Common myeloid progenitor, CD34-positive (primary cell): Measurements from ENCODE around the gene THRB.
"Not testable (repeated sequence)": the region's sequence is repeated elsewhere in the genome, so short reads cannot be mapped to it uniquely, and the experiment has no call there.

Source experiments
- CTCF ChIA-PET: fragments of 350-600 bp; sonication (Branson Sonifier 250); formaldehyde crosslinking; loops from one replicate; lab custom pipeline; 2021; ENCODE audit warnings: antibody characterized with exemption; lab: Charles Lee
- POLR2A ChIA-PET: fragments of 350-600 bp; sonication (Branson Sonifier 250); formaldehyde crosslinking; loops from one replicate; lab custom pipeline; 2021; ENCODE audit warnings: antibody characterized with exemption; lab: Charles Lee
- DNase-seq, 3 donors: peaks; one replicate each; pipeline versions ENCODE4 v3.0.0 to v3.0.0-alpha.2; 2013
- H3K27ac ChIP-seq, 2 experiments: 1 replicate in 1 of 2; 2 replicates in 1 of 2; pipeline ENCODE4 v1.7.0; 2013; ENCODE audit warnings: inconsistent platforms in 2 of 2, low read length in 2 of 2, mild to moderate bottlenecking in 2 of 2, low read depth in 1 of 2, moderate library complexity in 1 of 2; ENCODE audit not compliant: severe bottlenecking in 2 of 2, insufficient read depth in 1 of 2, poor library complexity in 1 of 2
- H3K27me3 ChIP-seq, 5 experiments: replicated peaks in 2 of 5; 1 replicate in 3 of 5; 2 replicates in 2 of 5; pipeline versions ENCODE4 v1.6.1 to v1.7.0; 2013; ENCODE audit warnings: low read length in 4 of 5, mild to moderate bottlenecking in 2 of 5, moderate library complexity in 2 of 5, inconsistent platforms in 1 of 5; ENCODE audit not compliant: insufficient read depth in 5 of 5, control insufficient read depth in 4 of 5
- H3K36me3 ChIP-seq, 4 experiments: 1 replicate in 2 of 4; 2 replicates in 2 of 4; pipeline versions ENCODE4 v1.6.1 to v1.7.0; 2013; ENCODE audit warnings: low read length in 3 of 4, control low read depth in 1 of 4, mild to moderate bottlenecking in 1 of 4; ENCODE audit not compliant: control insufficient read depth in 4 of 4, insufficient read depth in 4 of 4
- H3K4me1 ChIP-seq, 4 experiments: 1 replicate in 3 of 4; 2 replicates in 1 of 4; pipeline versions ENCODE4 v1.6.1 to v1.7.1; 2013; ENCODE audit warnings: low read length in 3 of 4, mild to moderate bottlenecking in 3 of 4, control low read depth in 1 of 4, inconsistent platforms in 1 of 4, moderate library complexity in 1 of 4; ENCODE audit not compliant: control insufficient read depth in 4 of 4, insufficient read depth in 4 of 4; ENCODE audit errors: control extremely low read depth in 1 of 4
- H3K4me3 ChIP-seq, 7 experiments: 1 replicate in 4 of 7; 2 replicates in 3 of 7; pipeline versions ENCODE4 v1.5.1 to v1.7.0; 2013; ENCODE audit warnings: mild to moderate bottlenecking in 7 of 7, low read length in 6 of 7, moderate library complexity in 6 of 7, inconsistent platforms in 2 of 7, low read depth in 2 of 7, control low read depth in 1 of 7; ENCODE audit not compliant: insufficient read depth in 4 of 7, control insufficient read depth in 1 of 7; ENCODE audit errors: extremely low read depth in 1 of 7
- H3K9me3 ChIP-seq, 5 experiments: 1 replicate in 4 of 5; 2 replicates in 1 of 5; pipeline versions ENCODE4 v1.6.1 to v1.7.1; 2013; ENCODE audit warnings: low read length in 4 of 5, mild to moderate bottlenecking in 2 of 5, inconsistent platforms in 1 of 5, low read depth in 1 of 5, moderate library complexity in 1 of 5; ENCODE audit not compliant: control insufficient read depth in 4 of 5, insufficient read depth in 2 of 5; ENCODE audit errors: control extremely low read depth in 1 of 5
- WGBS: methylation state at CpG from one replicate; pipeline ENCODE4 v1.1.5; 2013; ENCODE audit not compliant: insufficient coverage; 5-methylcytosine and 5-hydroxymethylcytosine counted together

The THRB gene

GRCh38 chr3:24401090-24401810, 93.4 kb downstream of the THRB start:
- Histone ChIP-seq H3K27me3 (no peaks in the 10 kb centered on the region), H3K4me1 (peaks cover 0 to 2% (median 0%) of the 10 kb centered on the region in 4 experiments), H3K36me3 (no peaks in the 10 kb centered on the region), H3K27ac (no peak overlapping the region), H3K4me3 (no peak overlapping the region), H3K9me3 (peaks cover 0 to 3% (median 3%) of the 10 kb centered on the region in 5 experiments)
- no peak for DNase-seq
- CTCF ChIA-PET: interaction anchor here (0.7 to 1.6 kb wide), 3 partner anchors 12 to 29 kb away, joined by 3 to 5 read pairs (median 3); no protein-coding TSS in a partner anchor
- WGBS: no CpG with 5 or more reads among the region's 5 CpGs
- POLR2A ChIA-PET: interaction anchor here (0.6 kb wide), 1 partner anchor 121 kb away, joined by 3 read pairs; no protein-coding TSS in a partner anchor

- CTCF ChIA-PET: interaction anchor here (0.7 to 1.6 kb wide), 3 partner anchors 12 to 28 kb away, joined by 3 to 5 read pairs (median 3); no protein-coding TSS in a partner anchor
- Histone ChIP-seq H3K4me1 (peaks cover 0 to 2% (median 0%) of the 10 kb centered on the region in 4 experiments), H3K27ac (no peak overlapping the region), H3K27me3 (no peaks in the 10 kb centered on the region), H3K36me3 (no peaks in the 10 kb centered on the region), H3K9me3 (peaks cover 0 to 3% (median 3%) of the 10 kb centered on the region in 5 experiments), H3K4me3 (no peak overlapping the region)
- POLR2A ChIA-PET: no interaction called here
- DNase-seq: no peak
- WGBS: 95% methylated on average over 3 of the region's 4 CpGs
These were observed 94.2 kb downstream of the THRB start for GRCh38 chr3:24400450-24400849.

- Histone ChIP-seq H3K4me1 (peaks cover 0 to 2% (median 0%) of the 10 kb centered on the region in 4 experiments), H3K9me3 (peaks cover 0 to 3% (median 1%) of the 10 kb centered on the region in 5 experiments), H3K27ac (no peak overlapping the region), H3K36me3 (no peaks in the 10 kb centered on the region), H3K4me3 (no peak overlapping the region), H3K27me3 (no peaks in the 10 kb centered on the region)
- CTCF ChIA-PET: interaction anchor here (1.6 kb wide), 1 partner anchor 11 kb away, joined by 5 read pairs; no protein-coding TSS in a partner anchor
- WGBS: 100% methylated on average over 1 of the region's 2 CpGs
- DNase-seq: no peak
- POLR2A ChIA-PET: no interaction called here
These were observed 94.6 kb downstream of the THRB start for GRCh38 chr3:24400015-24400414.

- 92% methylated on average over 1 of the region's 3 CpGs for WGBS
- POLR2A ChIA-PET: interaction anchor here (0.6 kb wide), 1 partner anchor 12 kb away, joined by 5 read pairs; no protein-coding TSS in a partner anchor
These were observed 95.0 kb downstream of the THRB start for GRCh38 chr3:24399614-24400013.

GRCh38 chr3:24398712-24399111, 95.9 kb downstream of the THRB start:
- CTCF ChIA-PET, H3K27me3 ChIP-seq, POLR2A ChIA-PET, H3K9me3 ChIP-seq, H3K36me3 ChIP-seq, DNase-seq, H3K27ac ChIP-seq, H3K4me1 ChIP-seq, H3K4me3 ChIP-seq: not testable (repeated sequence)
- no CpG with 5 or more reads among the region's 5 CpGs for WGBS

More at GRCh38 chr3:24399614-24400013, 95.0 kb downstream of the THRB start:
- Histone ChIP-seq H3K4me1 (peaks cover 0 to 2% (median 0%) of the 10 kb centered on the region in 4 experiments), H3K36me3 (no peaks in the 10 kb centered on the region), H3K27ac (no peak overlapping the region), H3K4me3 (no peak overlapping the region), H3K9me3 (peaks cover 0 to 3% (median 0%) of the 10 kb centered on the region in 5 experiments), H3K27me3 (no peaks in the 10 kb centered on the region)
- CTCF ChIA-PET: interaction anchor here (1.6 kb wide), 1 partner anchor 11 kb away, joined by 5 read pairs; no protein-coding TSS in a partner anchor
- DNase-seq: no peak

- POLR2A ChIA-PET: no interaction called here
- Histone ChIP-seq H3K27ac (no peak overlapping the region), H3K9me3 (peaks cover 0 to 2% (median 0%) of the 10 kb centered on the region in 5 experiments), H3K4me3 (no peak overlapping the region), H3K4me1 (no peaks in the 10 kb centered on the region), H3K36me3 (no peaks in the 10 kb centered on the region), H3K27me3 (no peaks in the 10 kb centered on the region)
- WGBS: 90% methylated on average over 2 of the region's 4 CpGs
- CTCF ChIA-PET: no interaction called here
- no peak for DNase-seq
These were observed 98.3 kb downstream of the THRB start for GRCh38 chr3:24396338-24396737.

GRCh38 chr3:24394754-24395153, 99.9 kb downstream of the THRB start:
- WGBS: no CpG with 5 or more reads among the region's 2 CpGs
- no peaks in the 10 kb centered on the region for H3K4me1 ChIP-seq
- DNase-seq: no peak
- ChIA-PET POLR2A (no interaction called here), CTCF (interaction anchor here (0.9 to 1.2 kb wide), 2 partner anchors 14 to 32 kb away, joined by 3 to 4 read pairs; no protein-coding TSS in a partner anchor)
- no peaks in the 10 kb centered on the region for H3K27me3 ChIP-seq
- no peak overlapping the region for H3K27ac ChIP-seq
- peaks cover 0 to 2% (median 0%) of the 10 kb centered on the region in 5 experiments for H3K9me3 ChIP-seq
- no peak overlapping the region for H3K4me3 ChIP-seq
- no peaks in the 10 kb centered on the region for H3K36me3 ChIP-seq
